MM.1S (cell line): ENCODE results near the gene PRKD1.
A peak's percentile ranks its signal among the peaks of the same experiment; 100 is the strongest.

Source experiments
- DNase-seq: peaks from one replicate; pipeline ENCODE4 v3.0.0-alpha.2; 2015
- H2AFZ ChIP-seq: fragments of 300-600 bp; sonication (generic); 2 replicates; pipeline ENCODE4 v1.6.0; 2016; ENCODE audit warnings: antibody characterized with exemption, low read length
- H3F3A ChIP-seq: fragments of 300-600 bp; sonication (generic); 2 replicates; pipeline ENCODE4 v1.6.1; 2016; ENCODE audit warnings: mild to moderate bottlenecking, antibody characterized with exemption, low read length, moderate library complexity, mixed read lengths; ENCODE audit not compliant: insufficient read depth
- H3K27ac ChIP-seq: fragments of 300-600 bp; sonication (generic); 2 replicates; pipeline ENCODE4 v1.5.1; 2016; ENCODE audit warnings: mild to moderate bottlenecking, low read length
- H3K27me3 ChIP-seq: fragments of 300-600 bp; sonication (generic); replicated peaks from 2 replicates; pipeline ENCODE4 v1.6.0; 2016; ENCODE audit warnings: low read length; ENCODE audit not compliant: insufficient read depth
- H3K36me3 ChIP-seq: fragments of 300-600 bp; sonication (generic); replicated peaks from 2 replicates; pipeline ENCODE4 v1.6.1; 2016; ENCODE audit warnings: mild to moderate bottlenecking, low read length, mixed read lengths; ENCODE audit not compliant: insufficient read depth
- H3K4me1 ChIP-seq: fragments of 300-600 bp; sonication (generic); 2 replicates; pipeline ENCODE4 v1.6.1; 2016; ENCODE audit warnings: low read length, mixed read lengths
- H3K4me2 ChIP-seq: fragments of 300-600 bp; sonication (generic); 2 replicates; pipeline ENCODE4 v1.6.0; 2016; ENCODE audit warnings: low read depth, low read length
- H3K4me3 ChIP-seq: fragments of 300-600 bp; sonication (generic); 2 replicates; pipeline ENCODE4 v1.5.1; 2016; ENCODE audit warnings: low read length, mixed read lengths
- H3K79me2 ChIP-seq: fragments of 300-600 bp; sonication (generic); 2 replicates; pipeline ENCODE4 v1.6.1; 2016; ENCODE audit warnings: mixed run types, low read length, mixed read lengths
- H3K9ac ChIP-seq: fragments of 300-600 bp; sonication (generic); 2 replicates; pipeline ENCODE4 v1.6.1; 2016; ENCODE audit warnings: low read length, mixed read lengths
- H3K9me2 ChIP-seq: fragments of 300-600 bp; sonication (generic); replicated peaks from 2 replicates; pipeline ENCODE4 v1.6.1; 2016; ENCODE audit warnings: mild to moderate bottlenecking, low read length, mixed read lengths; ENCODE audit not compliant: insufficient read depth
- H3K9me3 ChIP-seq: fragments of 300-600 bp; sonication (generic); replicated peaks from 2 replicates; pipeline ENCODE4 v1.6.1; 2016; ENCODE audit warnings: mild to moderate bottlenecking, low read length, mixed read lengths; ENCODE audit not compliant: insufficient read depth
- H4K20me1 ChIP-seq: fragments of 300-600 bp; sonication (generic); 2 replicates; pipeline ENCODE4 v1.6.1; 2016; ENCODE audit warnings: mild to moderate bottlenecking, low read length, moderate library complexity, mixed read lengths; ENCODE audit not compliant: insufficient read depth
- EZH2 ChIP-seq: fragments of 300-600 bp; sonication (generic); optimal IDR thresholded peaks from 2 replicates; pipeline ENCODE3; 2017; ENCODE audit warnings: low read depth, mild to moderate bottlenecking, antibody characterized with exemption, low read length, mixed read lengths
- EZH2phosphoT487 ChIP-seq: fragments of 300-600 bp; sonication (generic); IDR thresholded peaks from 2 replicates; pipeline ENCODE4 v1.6.1; 2018; ENCODE audit warnings: antibody characterized with exemption, low read length
- TF ChIP-seq, protein P1 (sequence below): fragments of 300-600 bp; sonication (generic); IDR thresholded peaks from 2 replicates; pipeline ENCODE4 v1.5.1; 2016; ENCODE audit warnings: antibody characterized with exemption, low read length, mixed read lengths

PRKD1 gene

DNA sequence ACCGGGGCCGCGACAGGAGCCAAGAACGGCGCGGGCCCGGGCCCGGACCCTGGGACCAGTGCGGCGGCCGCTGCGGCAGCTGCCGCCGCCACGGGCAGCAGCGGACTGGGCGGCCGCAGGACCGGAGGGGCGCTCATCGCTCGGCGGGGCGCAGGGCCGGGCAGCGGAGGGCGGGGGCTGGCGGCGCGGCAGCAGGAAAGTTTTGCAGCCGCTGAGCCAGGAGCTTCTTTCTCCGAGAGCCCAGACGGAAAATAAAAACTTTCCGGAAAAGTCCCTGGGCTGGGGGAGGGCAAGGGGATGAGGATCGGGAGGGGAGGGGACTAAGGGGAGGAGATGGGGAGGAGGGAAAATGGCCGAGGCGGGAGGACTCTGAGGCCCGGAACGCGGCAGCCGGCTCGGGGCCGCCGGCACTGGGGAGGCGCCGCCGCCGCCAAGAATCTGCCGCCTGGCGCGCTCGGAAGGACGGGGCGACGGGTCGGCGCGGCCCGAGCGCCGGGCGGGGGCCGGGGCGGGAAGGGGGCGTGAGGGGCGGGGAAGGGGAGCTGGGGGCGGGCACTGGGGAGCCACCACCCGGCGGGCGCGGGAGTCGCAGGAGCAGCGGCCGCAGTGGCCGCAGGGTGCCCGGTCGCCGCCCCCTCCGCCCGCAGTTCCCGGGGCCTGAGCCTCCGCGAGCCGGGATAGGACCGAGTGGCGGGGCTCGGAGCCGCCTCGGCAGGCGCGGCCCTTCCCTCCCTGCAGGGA, at the start of gene PRKD1:
TSS of gene PRKD1 (minus strand) at position 472 of the 741 bp plus-strand sequence.
- Histone ChIP-seq H3K27me3 (no peaks in the 10 kb centered on the region), H3K4me1 (no peaks in the 10 kb centered on the region), H3K27ac (no peak within 1 kb of the TSS), H3K9ac (peak within 1 kb of the TSS; percentile 40; the same call in 1 of the 2 replicates), H3K79me2 (no peaks in the 10 kb centered on the region), H3F3A (0 out of 2 replicates have a peak, but pooled peaks cover 3% of the 10 kb centered on the region), H3K9me3 (no peaks in the 10 kb centered on the region), H4K20me1 (no peaks in the 10 kb centered on the region), H3K36me3 (no peaks in the 10 kb centered on the region), H3K9me2 (no peaks in the 10 kb centered on the region), H2AFZ (peak within 1 kb of the TSS; percentile 35; the same call in 1 of the 2 replicates), H3K4me3 (peak within 1 kb of the TSS; percentile 87), H3K4me2 (peak within 1 kb of the TSS; percentile 86)
- TF ChIP-seq EZH2phosphoT487: no peak
- TF ChIP-seq EZH2: no peak
- TF ChIP-seq, protein P1, sequence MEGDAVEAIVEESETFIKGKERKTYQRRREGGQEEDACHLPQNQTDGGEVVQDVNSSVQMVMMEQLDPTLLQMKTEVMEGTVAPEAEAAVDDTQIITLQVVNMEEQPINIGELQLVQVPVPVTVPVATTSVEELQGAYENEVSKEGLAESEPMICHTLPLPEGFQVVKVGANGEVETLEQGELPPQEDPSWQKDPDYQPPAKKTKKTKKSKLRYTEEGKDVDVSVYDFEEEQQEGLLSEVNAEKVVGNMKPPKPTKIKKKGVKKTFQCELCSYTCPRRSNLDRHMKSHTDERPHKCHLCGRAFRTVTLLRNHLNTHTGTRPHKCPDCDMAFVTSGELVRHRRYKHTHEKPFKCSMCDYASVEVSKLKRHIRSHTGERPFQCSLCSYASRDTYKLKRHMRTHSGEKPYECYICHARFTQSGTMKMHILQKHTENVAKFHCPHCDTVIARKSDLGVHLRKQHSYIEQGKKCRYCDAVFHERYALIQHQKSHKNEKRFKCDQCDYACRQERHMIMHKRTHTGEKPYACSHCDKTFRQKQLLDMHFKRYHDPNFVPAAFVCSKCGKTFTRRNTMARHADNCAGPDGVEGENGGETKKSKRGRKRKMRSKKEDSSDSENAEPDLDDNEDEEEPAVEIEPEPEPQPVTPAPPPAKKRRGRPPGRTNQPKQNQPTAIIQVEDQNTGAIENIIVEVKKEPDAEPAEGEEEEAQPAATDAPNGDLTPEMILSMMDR: no peak
- DNase-seq: peak; percentile 36

GRCh38 chr14:29971101-29971500, 43.5 kb upstream of the PRKD1 start:
- H3K27me3 ChIP-seq: no peaks in the 10 kb centered on the region
- H3K9me3 ChIP-seq: no peaks in the 10 kb centered on the region
- H3K4me3 ChIP-seq: no peak overlapping the region
- TF ChIP-seq, protein P1: no peak
- no peak for TF ChIP-seq EZH2
- no peak for TF ChIP-seq EZH2phosphoT487
- no peaks in the 10 kb centered on the region for H3K36me3 ChIP-seq
- H4K20me1 ChIP-seq: no peaks in the 10 kb centered on the region
- no peaks in the 10 kb centered on the region for H3F3A ChIP-seq
- no peak overlapping the region for H3K4me2 ChIP-seq
- H3K4me1 ChIP-seq: no peaks in the 10 kb centered on the region
- no peak overlapping the region for H3K9ac ChIP-seq
- H3K9me2 ChIP-seq: no peaks in the 10 kb centered on the region
- H3K79me2 ChIP-seq: no peaks in the 10 kb centered on the region
- H2AFZ ChIP-seq: no peak overlapping the region
- DNase-seq: no peak
- no peak overlapping the region for H3K27ac ChIP-seq

DNA sequence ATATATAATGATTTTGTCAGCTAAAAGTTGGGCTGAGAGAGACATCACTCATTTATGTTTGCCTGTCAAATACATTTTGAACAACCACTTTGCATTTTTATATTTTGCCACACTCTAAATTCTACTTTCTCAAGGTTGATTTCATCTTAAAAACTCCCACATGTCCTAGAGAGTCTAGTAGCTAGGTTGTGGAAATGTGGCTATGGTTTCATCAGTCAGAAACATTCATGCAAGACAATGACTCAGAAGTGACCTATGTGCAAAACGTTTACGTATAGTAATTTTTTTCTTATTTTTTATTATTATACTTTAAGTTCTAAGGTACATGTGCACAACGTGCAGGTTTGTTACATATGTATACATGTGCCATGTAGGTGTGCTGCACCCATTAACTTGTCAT, 27.4 kb upstream of the PRKD1 start:
- peaks cover 3% of the 10 kb centered on the region; the same call in 1 of the 2 replicates for H3F3A ChIP-seq
- H3K27me3 ChIP-seq: no peaks in the 10 kb centered on the region
- no peak overlapping the region for H3K4me2 ChIP-seq
- peaks cover 6% of the 10 kb centered on the region; the same call in 1 of the 2 replicates for H3K4me1 ChIP-seq
- H3K9me2 ChIP-seq: no peaks in the 10 kb centered on the region
- no peak overlapping the region for H3K4me3 ChIP-seq
- no peak overlapping the region for H2AFZ ChIP-seq
- no peak for DNase-seq
- H3K27ac ChIP-seq: no peak overlapping the region
- H4K20me1 ChIP-seq: no peaks in the 10 kb centered on the region
- TF ChIP-seq, protein P1: no peak
- TF ChIP-seq EZH2 (no peak), EZH2phosphoT487 (no peak)
- no peaks in the 10 kb centered on the region for H3K79me2 ChIP-seq
- no peaks in the 10 kb centered on the region for H3K36me3 ChIP-seq
- no peaks in the 10 kb centered on the region for H3K9me3 ChIP-seq
- no peak overlapping the region for H3K9ac ChIP-seq
